GM13976 (cell line): ENCODE results near the gene MBP.

Source experiments
- DNase-seq: peaks from one replicate; pipeline ENCODE4 v3.0.0; 2012; ENCODE audit warnings: low spot score
- in situ Hi-C: fragments of 300-500 bp; cut with MboI; formaldehyde crosslinking; loops from one replicate; pipeline ENCODE4 v1.12.0; 2022; ENCODE audit warnings: low sequenced_read_pairs, mixed read lengths, inconsistent platforms; ENCODE audit not compliant: unreplicated experiment
- TF ChIP-seq, protein P1 (sequence below): IDR thresholded peaks from 2 replicates; pipeline ENCODE4 v1.5.1; 2012; ENCODE audit warnings: borderline replicate concordance, mild to moderate bottlenecking; ENCODE audit not compliant: insufficient read depth; ENCODE audit errors: extremely low read depth, missing control alignments, control extremely low read depth

MBP gene

DNA sequence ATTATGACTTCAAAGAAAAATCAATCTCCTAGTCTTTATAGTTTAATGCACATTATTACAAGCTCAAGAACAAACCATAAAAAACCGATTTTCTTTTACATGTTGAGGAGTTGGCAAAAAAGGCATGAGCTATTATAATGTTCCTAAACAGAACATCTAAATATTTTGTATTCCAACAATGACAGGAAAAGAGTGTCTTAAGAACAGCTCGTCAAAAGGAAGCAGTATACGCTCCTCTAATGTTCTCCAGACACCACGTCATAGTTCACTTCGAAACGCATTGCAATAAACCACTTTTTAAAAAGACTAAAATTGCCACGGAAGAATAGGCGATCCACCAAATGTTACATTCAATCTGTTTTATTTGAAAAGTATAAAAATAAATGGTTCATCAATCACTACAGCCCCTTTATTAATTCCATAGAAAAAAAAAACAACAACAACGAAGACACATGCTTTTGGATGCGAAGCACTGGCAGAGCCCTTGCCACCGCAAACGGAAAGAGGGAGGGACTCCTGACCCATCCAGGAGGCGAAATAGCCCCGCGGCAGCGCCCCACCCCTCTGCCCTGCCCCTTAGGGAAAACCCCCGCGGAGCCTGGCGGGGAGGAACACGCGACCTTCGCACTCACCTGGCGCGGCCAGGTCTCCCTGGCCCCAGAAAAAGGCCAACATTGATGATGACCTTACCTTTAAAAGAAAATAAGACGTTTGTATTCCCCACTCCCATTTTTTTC lies 45.8 kb downstream of the MBP start:
- TF ChIP-seq, protein P1, sequence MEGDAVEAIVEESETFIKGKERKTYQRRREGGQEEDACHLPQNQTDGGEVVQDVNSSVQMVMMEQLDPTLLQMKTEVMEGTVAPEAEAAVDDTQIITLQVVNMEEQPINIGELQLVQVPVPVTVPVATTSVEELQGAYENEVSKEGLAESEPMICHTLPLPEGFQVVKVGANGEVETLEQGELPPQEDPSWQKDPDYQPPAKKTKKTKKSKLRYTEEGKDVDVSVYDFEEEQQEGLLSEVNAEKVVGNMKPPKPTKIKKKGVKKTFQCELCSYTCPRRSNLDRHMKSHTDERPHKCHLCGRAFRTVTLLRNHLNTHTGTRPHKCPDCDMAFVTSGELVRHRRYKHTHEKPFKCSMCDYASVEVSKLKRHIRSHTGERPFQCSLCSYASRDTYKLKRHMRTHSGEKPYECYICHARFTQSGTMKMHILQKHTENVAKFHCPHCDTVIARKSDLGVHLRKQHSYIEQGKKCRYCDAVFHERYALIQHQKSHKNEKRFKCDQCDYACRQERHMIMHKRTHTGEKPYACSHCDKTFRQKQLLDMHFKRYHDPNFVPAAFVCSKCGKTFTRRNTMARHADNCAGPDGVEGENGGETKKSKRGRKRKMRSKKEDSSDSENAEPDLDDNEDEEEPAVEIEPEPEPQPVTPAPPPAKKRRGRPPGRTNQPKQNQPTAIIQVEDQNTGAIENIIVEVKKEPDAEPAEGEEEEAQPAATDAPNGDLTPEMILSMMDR, result no peak
- in situ Hi-C loops, result no loop called here
- no peak for DNase-seq

DNA sequence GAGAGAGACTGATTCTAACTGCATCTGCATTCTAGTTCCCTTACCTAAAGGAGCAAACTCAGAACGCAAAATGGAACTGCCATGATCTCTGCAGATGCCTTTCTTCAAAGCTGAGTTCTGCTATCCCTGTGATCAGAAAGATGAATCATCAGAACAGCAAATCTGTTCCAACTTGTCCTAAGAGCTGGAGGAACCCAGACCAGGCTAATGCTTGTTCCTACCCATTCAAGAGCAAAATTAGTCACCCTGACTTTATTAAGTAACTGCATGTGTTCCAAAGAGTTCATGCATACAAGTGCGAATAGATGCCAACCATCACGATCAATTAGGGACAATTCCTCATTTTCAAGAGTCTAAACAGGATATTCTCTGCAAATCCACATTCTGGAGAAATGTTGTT lies 46.5 kb downstream of the MBP start:
- in situ Hi-C loops, result no loop called here
- TF ChIP-seq, protein P1, result no peak

DNA sequence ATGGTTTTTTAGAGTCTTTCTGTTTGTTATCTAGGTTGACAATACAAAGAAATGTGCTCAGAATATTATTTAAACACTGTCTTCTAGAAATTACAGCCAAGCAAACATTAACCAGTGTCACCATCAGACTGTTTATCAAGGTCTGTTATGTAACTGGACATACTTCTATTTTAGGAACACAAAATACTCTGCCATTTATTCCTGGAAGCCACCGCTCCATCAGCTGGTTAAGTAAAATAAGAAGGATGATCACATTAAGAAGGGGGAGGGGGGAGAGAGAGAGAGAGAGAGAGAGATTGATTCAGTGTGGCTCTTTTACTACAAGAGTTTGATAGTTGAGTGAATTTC lies 47.9 kb downstream of the MBP start:
- in situ Hi-C loops, result no loop called here
- no peak for DNase-seq

More for the DNA sequence above, 46.5 kb downstream of the MBP start:
- DNase-seq, result no peak

DNA sequence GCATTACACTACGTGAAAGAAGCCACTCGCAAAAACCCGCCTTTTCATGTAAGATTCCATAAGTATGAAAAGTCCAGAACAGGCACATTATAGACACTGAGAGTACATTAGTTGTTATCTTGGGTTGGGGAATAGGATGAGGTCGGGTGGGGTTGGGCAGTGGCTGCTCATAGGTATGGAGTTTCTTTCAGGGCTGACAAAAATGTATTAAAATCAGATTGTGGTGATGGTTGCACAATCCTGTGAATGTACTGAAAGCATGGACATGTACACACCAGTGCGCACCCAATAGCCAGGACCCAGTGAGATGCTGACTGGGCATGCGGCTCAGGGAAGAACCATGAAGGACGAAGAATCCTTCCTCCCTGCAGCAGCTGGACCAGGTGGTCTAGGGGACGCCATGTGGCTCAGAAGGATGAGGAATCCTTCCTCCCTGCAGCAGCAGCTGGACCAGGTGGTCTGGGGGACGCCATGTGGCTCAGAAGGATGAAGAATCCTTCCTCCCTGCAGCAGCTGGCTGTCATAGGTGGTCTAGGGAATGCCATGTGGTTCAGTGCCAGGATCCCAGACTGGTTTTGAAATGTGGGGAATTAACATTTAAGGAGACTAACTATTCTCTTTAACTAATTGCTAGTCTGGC lies 50.1 kb downstream of the MBP start:
- no peak for DNase-seq
- in situ Hi-C loops, result no loop called here
- TF ChIP-seq, protein P1, result no peak

More for the DNA sequence above, 47.9 kb downstream of the MBP start:
- TF ChIP-seq, protein P1, result no peak

DNA sequence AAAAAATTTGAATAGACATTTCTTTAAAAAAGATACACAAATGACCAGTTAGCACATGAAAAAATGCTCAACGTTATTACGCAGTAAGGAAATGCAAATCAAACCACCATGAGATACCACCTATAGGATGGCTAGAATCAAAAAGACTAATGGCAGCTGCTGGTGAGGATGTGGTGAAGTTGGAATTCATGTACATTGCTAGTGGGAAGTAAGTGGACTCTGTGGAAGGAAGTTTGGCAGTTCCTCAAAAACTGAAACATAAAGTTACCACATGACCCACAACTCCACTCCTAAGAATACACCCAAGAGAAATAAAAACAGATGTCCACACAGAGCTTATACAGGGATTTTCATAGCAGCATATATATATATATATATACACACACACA lies 51.2 kb downstream of the MBP start:
- DNase-seq, result no peak
- in situ Hi-C loops, result no loop called here
- TF ChIP-seq, protein P1, result no peak

DNA sequence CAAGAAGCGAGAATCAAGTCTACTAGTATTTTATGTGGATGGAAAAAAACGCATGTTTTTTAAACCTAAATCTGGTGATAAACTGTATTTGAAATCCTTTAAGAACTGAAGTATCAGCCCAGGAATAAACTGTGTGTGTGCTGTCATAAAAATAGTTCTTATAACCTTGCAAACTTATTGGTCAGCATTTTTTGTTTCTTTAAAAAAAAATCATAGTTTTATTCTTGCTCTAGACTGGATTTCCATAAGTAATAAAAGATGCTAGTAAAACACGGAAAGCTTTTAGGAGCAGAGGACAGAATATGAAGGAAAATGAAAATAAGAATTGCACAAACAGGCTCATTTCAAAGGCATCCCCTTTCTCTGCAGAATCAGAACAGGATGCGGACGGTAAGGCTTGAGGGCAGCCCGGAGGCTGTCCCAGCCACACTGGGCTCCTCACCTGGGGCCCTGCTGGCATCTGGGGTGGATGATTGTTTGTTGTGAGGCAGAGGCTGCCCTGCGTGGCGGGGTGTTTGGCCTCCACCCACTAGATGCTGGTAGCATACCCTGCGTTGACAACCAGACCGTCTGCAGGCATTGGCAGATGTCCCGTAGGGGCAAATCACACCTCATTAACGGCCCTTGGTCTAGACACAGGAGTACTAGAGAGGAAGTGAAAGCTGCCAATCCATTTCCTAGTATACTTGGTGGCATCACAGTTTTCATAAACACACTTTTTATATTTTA lies 52.5 kb downstream of the MBP start:
- DNase-seq, result peak; percentile 41
- TF ChIP-seq, protein P1, result no peak
- in situ Hi-C loops, result no loop called here
